ENCODE data around the gene PDPN.

PDPN gene

DNA sequence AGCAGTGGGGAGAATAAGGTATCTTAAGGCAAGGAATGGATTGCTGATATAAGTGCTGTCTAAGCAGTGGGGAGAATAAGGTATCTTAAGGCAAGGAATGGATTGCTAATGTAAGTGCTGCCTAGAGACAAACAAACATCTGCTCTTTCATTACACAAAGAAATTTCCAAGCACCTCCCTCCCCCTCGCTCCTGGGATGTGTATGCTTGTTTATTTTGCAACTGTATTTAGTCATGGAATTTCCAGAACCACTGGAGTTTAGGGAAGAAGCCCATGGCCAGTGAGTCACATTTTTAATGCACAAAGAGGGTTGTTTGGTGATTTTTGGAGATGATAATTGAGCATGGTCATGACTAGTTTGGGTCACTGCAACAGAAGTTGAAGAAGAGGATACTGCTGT, 21.5 kb downstream of the PDPN start:
- no peaks in the 10 kb centered on the region for H3K27me3 ChIP-seq
- H3K9ac ChIP-seq = no peak overlapping the region
- no peak overlapping the region for H3K27ac ChIP-seq
- peaks cover 9% of the 10 kb centered on the region; the same call in 1 of the 2 replicates for H3K9me3 ChIP-seq
- H3K36me3 ChIP-seq = no peaks in the 10 kb centered on the region
- TF ChIP-seq Cebpa-rat (IDR thresholded peaks at IDR 0.05) = no peak
- no peaks in the 10 kb centered on the region for H4K20me1 ChIP-seq
- H3K4me2 ChIP-seq = no peak overlapping the region
- H3K4me3 ChIP-seq = no peak overlapping the region
- H3K4me1 ChIP-seq = no peaks in the 10 kb centered on the region

DNA sequence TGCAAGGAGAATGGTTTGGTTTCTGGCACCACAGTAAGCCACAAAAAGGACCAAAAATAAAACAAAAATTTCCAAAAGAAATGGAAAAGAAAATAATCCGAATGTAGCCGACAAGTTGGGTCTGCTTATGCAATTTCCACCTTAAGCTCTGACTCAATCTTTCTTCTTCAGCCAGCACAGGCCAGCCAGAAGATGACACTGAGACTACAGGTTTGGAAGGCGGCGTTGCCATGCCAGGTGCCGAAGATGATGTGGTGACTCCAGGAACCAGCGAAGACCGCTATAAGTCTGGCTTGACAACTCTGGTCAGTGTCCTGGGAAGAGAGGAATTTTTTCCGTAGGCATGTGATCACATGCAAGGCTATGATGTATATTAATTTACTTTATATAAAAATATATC, 23.4 kb downstream of the PDPN start:
- Histone ChIP-seq H3K9ac (no peak overlapping the region), H3K36me3 (no peaks in the 10 kb centered on the region), H3K4me2 (no peak overlapping the region), H3K9me3 (peaks cover 16% of the 10 kb centered on the region; the same call in 1 of the 2 replicates), H3K4me1 (no peaks in the 10 kb centered on the region), H3K4me3 (no peak overlapping the region), H4K20me1 (no peaks in the 10 kb centered on the region), H3K27ac (no peak overlapping the region), H3K27me3 (no peaks in the 10 kb centered on the region)
- no peak for TF ChIP-seq Cebpa-rat (IDR thresholded peaks at IDR 0.05)

DNA sequence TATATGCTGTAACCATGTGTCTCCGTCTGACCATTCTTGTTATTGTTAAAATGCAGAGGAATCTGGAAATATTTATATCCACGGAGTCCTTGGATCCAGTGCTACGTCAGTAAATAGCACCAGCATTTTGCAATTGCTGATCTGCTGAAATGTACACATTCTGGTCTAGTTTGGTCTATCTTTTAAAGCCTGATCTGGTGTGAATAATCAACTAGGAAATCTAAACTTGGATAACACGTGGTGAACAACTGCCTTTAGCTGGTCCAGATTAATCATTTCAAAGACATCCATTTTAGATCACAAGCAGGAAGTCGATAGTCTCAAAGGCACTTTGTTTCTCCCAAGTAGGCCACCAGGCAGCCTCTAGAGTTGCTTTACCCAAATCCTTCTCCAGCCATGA, 32.6 kb downstream of the PDPN start:
- H3K27ac ChIP-seq = no peak overlapping the region
- TF ChIP-seq Cebpa-rat (IDR thresholded peaks at IDR 0.05) = no peak
- H3K4me2 ChIP-seq = no peak overlapping the region
- H3K4me1 ChIP-seq = no peaks in the 10 kb centered on the region
- no peaks in the 10 kb centered on the region for H4K20me1 ChIP-seq
- no peaks in the 10 kb centered on the region; the same call in 1 of the 2 replicates for H3K9me3 ChIP-seq
- no peak overlapping the region for H3K4me3 ChIP-seq
- no peak overlapping the region for H3K9ac ChIP-seq
- H3K36me3 ChIP-seq = no peaks in the 10 kb centered on the region
- H3K27me3 ChIP-seq = no peaks in the 10 kb centered on the region

DNA sequence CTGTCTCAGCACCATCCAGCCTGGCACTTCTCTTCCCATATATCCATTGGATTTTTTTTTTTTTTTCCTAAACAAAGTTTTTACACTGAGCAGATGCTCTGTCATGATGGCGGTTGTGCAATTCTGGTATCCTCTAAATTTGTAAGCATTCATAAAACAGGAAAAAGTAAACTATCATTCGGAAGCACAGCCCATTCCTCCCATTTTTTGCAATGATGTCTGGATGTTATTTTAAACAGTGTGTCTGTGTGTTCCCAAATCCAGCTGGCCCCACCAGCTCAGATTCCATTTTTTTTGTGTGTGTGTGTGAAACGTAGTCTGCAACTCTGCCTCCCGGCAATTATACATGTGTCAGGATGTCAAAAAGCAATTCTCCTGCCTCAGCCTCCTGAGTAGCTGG, 33.5 kb downstream of the PDPN start:
- H3K4me1 ChIP-seq = no peaks in the 10 kb centered on the region
- H3K36me3 ChIP-seq = no peaks in the 10 kb centered on the region
- H4K20me1 ChIP-seq = no peaks in the 10 kb centered on the region
- H3K4me3 ChIP-seq = no peak overlapping the region
- H3K27ac ChIP-seq = no peak overlapping the region
- H3K27me3 ChIP-seq = no peaks in the 10 kb centered on the region
- H3K9me3 ChIP-seq = no peaks in the 10 kb centered on the region; the same call in 1 of the 2 replicates
- no peak for TF ChIP-seq Cebpa-rat (IDR thresholded peaks at IDR 0.05)
- no peak overlapping the region for H3K4me2 ChIP-seq
- H3K9ac ChIP-seq = no peak overlapping the region

DNA sequence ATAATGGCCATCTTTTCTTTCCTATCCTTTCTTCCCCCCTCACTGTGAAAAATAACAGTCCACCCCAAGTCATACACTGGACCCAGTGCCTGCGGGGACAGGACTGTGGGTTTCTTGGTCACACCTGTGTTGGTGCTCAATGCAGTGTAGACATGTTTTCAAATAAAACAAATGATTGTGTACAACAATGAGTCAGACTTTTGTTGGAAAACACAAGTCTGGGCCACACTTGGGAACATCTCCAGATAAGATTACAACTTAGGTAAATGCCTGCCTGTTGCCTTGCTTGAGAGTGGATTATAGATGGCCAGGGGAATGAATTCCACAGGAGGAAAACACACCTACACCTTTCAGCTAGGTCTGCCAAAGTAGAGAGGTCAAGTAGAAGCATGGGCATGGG, 34.1 kb downstream of the PDPN start:
- Histone ChIP-seq H4K20me1 (no peaks in the 10 kb centered on the region), H3K4me2 (no peak overlapping the region), H3K4me3 (no peak overlapping the region), H3K27ac (no peak overlapping the region), H3K9me3 (no peaks in the 10 kb centered on the region), H3K9ac (no peak overlapping the region), H3K36me3 (no peaks in the 10 kb centered on the region), H3K27me3 (no peaks in the 10 kb centered on the region), H3K4me1 (no peaks in the 10 kb centered on the region)
- TF ChIP-seq Cebpa-rat (IDR thresholded peaks at IDR 0.05) = no peak

DNA sequence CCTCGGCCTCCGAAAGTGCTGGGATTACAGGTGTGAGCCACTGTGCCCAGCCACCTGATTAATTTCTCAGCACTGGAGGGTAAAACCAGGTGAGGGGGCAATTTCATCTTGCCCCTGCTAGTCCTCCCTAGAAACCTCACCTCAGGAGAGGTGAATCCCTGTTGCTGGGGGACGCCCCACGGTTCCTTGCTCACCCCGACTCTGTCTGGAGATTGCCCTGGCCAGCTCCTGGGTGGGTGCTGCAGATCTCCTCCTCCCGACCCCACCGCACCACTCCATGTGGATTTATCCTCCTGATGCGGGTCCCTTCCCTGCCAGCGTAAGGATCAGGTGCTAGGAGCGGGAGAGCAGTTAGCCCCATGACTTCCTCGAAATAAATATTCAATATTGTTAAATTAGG, 34.9 kb downstream of the PDPN start:
- no peaks in the 10 kb centered on the region for H3K36me3 ChIP-seq
- H4K20me1 ChIP-seq = no peaks in the 10 kb centered on the region
- no peaks in the 10 kb centered on the region for H3K9me3 ChIP-seq
- no peak overlapping the region for H3K9ac ChIP-seq
- no peaks in the 10 kb centered on the region for H3K4me1 ChIP-seq
- no peak for TF ChIP-seq Cebpa-rat (IDR thresholded peaks at IDR 0.05)
- no peak overlapping the region for H3K4me2 ChIP-seq
- H3K27me3 ChIP-seq = no peaks in the 10 kb centered on the region
- no peak overlapping the region for H3K27ac ChIP-seq
- no peak overlapping the region for H3K4me3 ChIP-seq

DNA sequence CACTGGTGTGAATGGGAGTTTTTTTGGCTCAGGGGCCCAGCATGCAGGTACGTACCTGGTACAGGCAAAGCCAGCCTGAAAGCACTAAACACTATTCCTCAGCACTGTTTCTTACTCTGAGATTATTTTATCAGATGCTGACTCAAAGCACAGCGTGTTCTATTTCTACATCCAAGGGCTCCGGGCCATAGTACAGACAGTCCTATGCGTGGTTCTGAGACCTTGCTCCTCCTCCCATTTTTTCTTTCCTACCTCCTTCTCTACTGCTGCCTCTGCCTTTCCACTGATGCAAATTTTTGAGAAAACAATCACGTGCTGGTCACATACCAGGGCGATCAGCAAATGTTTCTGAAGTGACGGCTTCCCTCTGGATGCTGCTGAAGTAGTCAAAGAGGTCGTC, 36.3 kb downstream of the PDPN start:
- Histone ChIP-seq H3K27me3 (no peaks in the 10 kb centered on the region), H3K4me3 (no peak overlapping the region), H3K9me3 (no peaks in the 10 kb centered on the region), H3K36me3 (no peaks in the 10 kb centered on the region), H3K9ac (no peak overlapping the region), H4K20me1 (no peaks in the 10 kb centered on the region), H3K4me1 (no peaks in the 10 kb centered on the region), H3K27ac (no peak overlapping the region), H3K4me2 (no peak overlapping the region)
- no peak for TF ChIP-seq Cebpa-rat (IDR thresholded peaks at IDR 0.05)

DNA sequence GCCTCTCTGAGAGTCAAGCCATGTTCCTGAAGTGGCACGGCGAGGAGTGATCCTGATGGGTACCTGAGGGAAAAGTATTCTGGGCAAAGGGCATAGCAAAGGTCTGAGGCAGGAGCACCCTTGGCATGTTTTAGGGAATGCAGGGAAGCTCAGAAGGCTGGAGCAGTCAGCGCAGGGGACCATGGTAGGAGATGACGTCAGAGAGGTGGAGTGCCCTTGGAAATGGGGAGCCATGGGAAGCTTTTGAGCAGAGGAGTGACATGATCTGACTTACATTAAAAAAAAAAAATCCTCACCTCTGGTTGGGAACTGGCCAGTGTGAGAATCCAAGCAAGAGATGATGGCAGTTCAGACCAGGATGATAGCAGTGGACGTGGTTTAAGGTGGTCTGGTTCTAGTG, 37.2 kb downstream of the PDPN start:
- no peak overlapping the region for H3K9ac ChIP-seq

DNA sequence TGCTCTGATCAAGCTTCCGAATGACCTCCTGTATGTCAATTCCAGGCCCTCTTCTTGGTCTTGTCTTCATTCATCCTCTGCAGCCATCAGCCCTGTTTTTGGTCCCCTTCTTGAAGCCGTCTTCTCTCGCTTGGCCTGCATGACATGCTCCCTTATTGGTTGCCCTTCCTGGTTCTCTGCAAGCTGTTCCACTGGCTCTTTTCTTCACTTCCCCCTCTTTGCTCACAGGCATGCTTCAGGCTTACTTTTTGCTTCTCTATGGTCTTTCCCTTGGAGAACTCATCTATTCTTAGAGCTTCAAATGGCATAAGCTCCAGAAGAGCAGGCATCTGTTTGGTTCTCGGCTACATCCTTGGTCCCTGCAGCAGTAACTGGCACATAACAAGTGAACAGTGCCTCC, 38.8 kb downstream of the PDPN start:
- H3K9ac ChIP-seq = no peak overlapping the region
- no peak overlapping the region for H3K27ac ChIP-seq
- no peaks in the 10 kb centered on the region for H3K27me3 ChIP-seq
- H3K4me1 ChIP-seq = no peaks in the 10 kb centered on the region
- TF ChIP-seq Cebpa-rat (IDR thresholded peaks at IDR 0.05) = no peak
- 0 out of 2 replicates have a peak, but pooled peaks cover 6% of the 10 kb centered on the region for H3K9me3 ChIP-seq
- H3K4me2 ChIP-seq = no peak overlapping the region
- H3K4me3 ChIP-seq = no peak overlapping the region
- no peaks in the 10 kb centered on the region for H4K20me1 ChIP-seq
- no peaks in the 10 kb centered on the region for H3K36me3 ChIP-seq

More for the DNA sequence above, 37.2 kb downstream of the PDPN start:
- no peak for TF ChIP-seq Cebpa-rat (IDR thresholded peaks at IDR 0.05)
- 0 out of 2 replicates have a peak, but pooled peaks cover 6% of the 10 kb centered on the region for H3K9me3 ChIP-seq
- H3K4me1 ChIP-seq = no peaks in the 10 kb centered on the region
- no peak overlapping the region for H3K4me2 ChIP-seq
- no peak overlapping the region for H3K27ac ChIP-seq
- no peaks in the 10 kb centered on the region for H3K36me3 ChIP-seq
- H3K4me3 ChIP-seq = no peak overlapping the region
- H3K27me3 ChIP-seq = no peaks in the 10 kb centered on the region
- H4K20me1 ChIP-seq = no peaks in the 10 kb centered on the region

DNA sequence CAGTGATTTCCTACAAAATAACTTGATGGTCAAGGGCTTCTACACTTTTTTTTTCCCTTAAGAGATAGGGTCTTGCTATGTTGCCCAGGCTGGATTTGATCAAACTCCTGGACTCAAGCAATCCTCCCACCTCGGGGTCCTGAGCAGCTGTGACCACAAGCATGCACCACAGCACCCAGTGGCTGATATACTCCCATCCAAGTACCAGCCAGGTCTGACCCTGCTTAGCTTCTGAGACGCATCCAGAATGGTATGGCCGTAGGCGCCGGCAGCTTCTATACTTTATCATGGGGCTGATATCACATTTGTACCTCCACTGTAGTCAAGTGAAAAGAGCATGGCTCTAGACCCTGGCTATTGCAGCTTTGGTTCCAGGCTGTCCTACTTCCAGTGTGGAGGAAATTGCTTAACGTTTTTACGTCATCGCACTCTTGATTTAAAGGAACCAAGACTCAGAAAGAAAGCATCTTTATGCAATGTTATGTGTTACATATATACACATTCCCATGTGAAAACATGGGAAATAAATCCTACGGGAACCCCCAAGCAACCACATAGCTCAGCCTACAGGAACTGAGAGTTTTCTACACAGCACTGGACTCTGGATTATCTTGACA, 39.5 kb downstream of the PDPN start:
- Histone ChIP-seq H3K27me3 (no peaks in the 10 kb centered on the region), H3K27ac (no peak overlapping the region), H3K9me3 (0 out of 2 replicates have a peak, but pooled peaks cover 6% of the 10 kb centered on the region), H3K36me3 (no peaks in the 10 kb centered on the region), H3K4me2 (no peak overlapping the region), H4K20me1 (no peaks in the 10 kb centered on the region), H3K4me1 (no peaks in the 10 kb centered on the region), H3K9ac (no peak overlapping the region), H3K4me3 (no peak overlapping the region)
- no peak for TF ChIP-seq Cebpa-rat (IDR thresholded peaks at IDR 0.05)

DNA sequence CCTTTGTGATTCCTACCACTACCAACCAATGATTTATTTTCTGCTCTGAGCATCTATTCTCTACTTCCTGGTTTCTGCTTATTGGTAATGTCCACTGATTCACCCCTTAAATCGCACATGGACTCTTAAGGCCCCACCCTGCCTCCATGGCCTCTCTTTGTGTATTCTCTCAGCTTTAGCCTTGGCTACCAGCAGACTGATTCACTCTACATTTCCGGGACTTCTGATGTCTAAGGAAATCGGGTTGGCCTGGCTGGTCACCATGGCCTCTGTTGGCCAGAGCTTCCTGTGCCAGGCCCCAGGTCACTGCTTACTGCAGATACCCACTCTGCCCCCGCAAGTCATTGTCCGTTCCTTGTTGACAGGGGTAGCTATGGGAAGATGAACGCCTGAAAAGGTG, 40.9 kb downstream of the PDPN start:
- Histone ChIP-seq H3K4me1 (peaks cover 3% of the 10 kb centered on the region; the same call in 1 of the 2 replicates), H3K4me3 (no peak overlapping the region), H3K27ac (no peak overlapping the region), H3K27me3 (no peaks in the 10 kb centered on the region), H3K9ac (no peak overlapping the region), H3K9me3 (0 out of 2 replicates have a peak, but pooled peaks cover 6% of the 10 kb centered on the region), H3K4me2 (no peak overlapping the region), H3K36me3 (no peaks in the 10 kb centered on the region), H4K20me1 (no peaks in the 10 kb centered on the region)
- TF ChIP-seq Cebpa-rat (IDR thresholded peaks at IDR 0.05) = no peak
